HEK293 (cell line): Measurements from ENCODE around the gene CUL1.

Source experiments
- CTCF ChIP-seq: fragments of 450-650 bp; formaldehyde crosslinking; IDR thresholded peaks from 2 replicates; pipeline ENCODE4 v1.5.1; 2016; ENCODE audit warnings: missing biosample characterization, missing genetic modification characterization
- KLF16 ChIP-seq: fragments of 450-650 bp; formaldehyde crosslinking; IDR thresholded peaks from 2 replicates; pipeline ENCODE4 v1.5.1; 2017; ENCODE audit warnings: missing biosample characterization, missing genetic modification characterization
- PRDM1 ChIP-seq: fragments of 450-650 bp; formaldehyde crosslinking; IDR thresholded peaks from 2 replicates; pipeline ENCODE4; 2016; ENCODE audit warnings: missing biosample characterization, missing genetic modification characterization
- PRDM10 ChIP-seq: fragments of 450-650 bp; formaldehyde crosslinking; IDR thresholded peaks from 2 replicates; pipeline ENCODE4 v1.5.1; 2016; ENCODE audit warnings: missing biosample characterization, missing genetic modification characterization
- REPIN1 ChIP-seq: fragments of 450-650 bp; formaldehyde crosslinking; IDR thresholded peaks from 2 replicates; pipeline ENCODE4 v1.5.1; 2017; ENCODE audit warnings: missing biosample characterization, missing genetic modification characterization, low read depth
- TCF7L2 ChIP-seq: IDR thresholded peaks from 2 replicates; pipeline ENCODE4 v1.6.1; 2011; ENCODE audit warnings: low read depth, mild to moderate bottlenecking, inconsistent platforms, low read length, moderate library complexity, borderline replicate concordance
- ZNF140 ChIP-seq: fragments of 450-650 bp; formaldehyde crosslinking; IDR thresholded peaks from 2 replicates; pipeline ENCODE4 v1.5.1; 2016; ENCODE audit warnings: missing biosample characterization, missing genetic modification characterization
- ZNF175 ChIP-seq: fragments of 450-650 bp; formaldehyde crosslinking; IDR thresholded peaks from 2 replicates; pipeline ENCODE4 v1.5.1; 2016; ENCODE audit warnings: missing biosample characterization, missing genetic modification characterization
- ZNF335 ChIP-seq: fragments of 450-650 bp; formaldehyde crosslinking; conservative IDR thresholded peaks from 2 replicates; pipeline ENCODE4 v1.5.1; 2016; ENCODE audit warnings: missing biosample characterization, missing genetic modification characterization
- ZSCAN5A ChIP-seq: fragments of 450-650 bp; formaldehyde crosslinking; IDR thresholded peaks from 2 replicates; pipeline ENCODE4 v1.5.1; 2016; ENCODE audit warnings: missing biosample characterization, missing genetic modification characterization
- TF ChIP-seq, protein P1 (sequence below): fragments of 450-650 bp; IDR thresholded peaks from 2 replicates; pipeline ENCODE4 v1.5.1; 2018; ENCODE audit warnings: missing biosample characterization, missing genetic modification characterization
- TF ChIP-seq, protein P2 (sequence below): fragments of 450-650 bp; formaldehyde crosslinking; IDR thresholded peaks from 2 replicates; pipeline ENCODE4 v1.5.0; 2017; ENCODE audit warnings: missing biosample characterization, missing genetic modification characterization, borderline replicate concordance

GRCh38 chr7:148699782-148700629, 1.3 kb downstream of the CUL1 start:
- TF ChIP-seq CTCF (tag by site-specific recombination) (no peak), ZNF335 (tag by site-specific recombination) (peak; percentile 68), PRDM10 (tag by site-specific recombination) (peak; percentile 56), KLF16 (tag by site-specific recombination) (no peak), ZSCAN5A (tag by site-specific recombination) (no peak), ZNF140 (no peak), ZNF175 (tag by site-specific recombination) (no peak), TCF7L2 (no peak), PRDM1 (tag by site-specific recombination) (no peak), REPIN1 (tag by site-specific recombination) (no peak)
- TF ChIP-seq, protein P1, sequence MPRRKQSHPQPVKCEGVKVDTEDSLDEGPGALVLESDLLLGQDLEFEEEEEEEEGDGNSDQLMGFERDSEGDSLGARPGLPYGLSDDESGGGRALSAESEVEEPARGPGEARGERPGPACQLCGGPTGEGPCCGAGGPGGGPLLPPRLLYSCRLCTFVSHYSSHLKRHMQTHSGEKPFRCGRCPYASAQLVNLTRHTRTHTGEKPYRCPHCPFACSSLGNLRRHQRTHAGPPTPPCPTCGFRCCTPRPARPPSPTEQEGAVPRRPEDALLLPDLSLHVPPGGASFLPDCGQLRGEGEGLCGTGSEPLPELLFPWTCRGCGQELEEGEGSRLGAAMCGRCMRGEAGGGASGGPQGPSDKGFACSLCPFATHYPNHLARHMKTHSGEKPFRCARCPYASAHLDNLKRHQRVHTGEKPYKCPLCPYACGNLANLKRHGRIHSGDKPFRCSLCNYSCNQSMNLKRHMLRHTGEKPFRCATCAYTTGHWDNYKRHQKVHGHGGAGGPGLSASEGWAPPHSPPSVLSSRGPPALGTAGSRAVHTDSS (tag by site-specific recombination), result no peak
- TF ChIP-seq, protein P2, sequence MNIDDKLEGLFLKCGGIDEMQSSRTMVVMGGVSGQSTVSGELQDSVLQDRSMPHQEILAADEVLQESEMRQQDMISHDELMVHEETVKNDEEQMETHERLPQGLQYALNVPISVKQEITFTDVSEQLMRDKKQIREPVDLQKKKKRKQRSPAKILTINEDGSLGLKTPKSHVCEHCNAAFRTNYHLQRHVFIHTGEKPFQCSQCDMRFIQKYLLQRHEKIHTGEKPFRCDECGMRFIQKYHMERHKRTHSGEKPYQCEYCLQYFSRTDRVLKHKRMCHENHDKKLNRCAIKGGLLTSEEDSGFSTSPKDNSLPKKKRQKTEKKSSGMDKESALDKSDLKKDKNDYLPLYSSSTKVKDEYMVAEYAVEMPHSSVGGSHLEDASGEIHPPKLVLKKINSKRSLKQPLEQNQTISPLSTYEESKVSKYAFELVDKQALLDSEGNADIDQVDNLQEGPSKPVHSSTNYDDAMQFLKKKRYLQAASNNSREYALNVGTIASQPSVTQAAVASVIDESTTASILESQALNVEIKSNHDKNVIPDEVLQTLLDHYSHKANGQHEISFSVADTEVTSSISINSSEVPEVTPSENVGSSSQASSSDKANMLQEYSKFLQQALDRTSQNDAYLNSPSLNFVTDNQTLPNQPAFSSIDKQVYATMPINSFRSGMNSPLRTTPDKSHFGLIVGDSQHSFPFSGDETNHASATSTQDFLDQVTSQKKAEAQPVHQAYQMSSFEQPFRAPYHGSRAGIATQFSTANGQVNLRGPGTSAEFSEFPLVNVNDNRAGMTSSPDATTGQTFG (tag by site-specific recombination), result no peak
